ENCODE results near the gene SLC25A26. TPM values are rescaled to one million over a fixed set of nuclear protein-coding genes. Genes with fewer than 3 reads are reported as not detected.
A peak's percentile ranks its signal among the peaks of the same experiment; 100 is the strongest.

Gene SLC25A26
- total RNA-seq, 1 donor from 2014 or later = 39.0 TPM

- no peak for FAIRE-seq
- no peak for TF ChIP-seq CTCF (IDR thresholded peaks at IDR 0.05; ENCODE audit: insufficient read depth, low read length, severe bottlenecking)
- H3K36me3 ChIP-seq (ENCODE audit: control insufficient read depth, insufficient read depth, low read length) = no peaks in the 10 kb centered on the region
- no peaks in the 10 kb centered on the region for H3K27me3 ChIP-seq (ENCODE audit: control insufficient read depth, insufficient read depth, low read length)
- DNase-seq (ENCODE audit: low read depth) = no peak
- H3K4me3 ChIP-seq (ENCODE audit: low read depth, low read length) = no peak overlapping the region
Measured at GRCh38 chr3:66335671-66336070, 114.9 kb downstream of the SLC25A26 start.

- Histone ChIP-seq H3K27me3 (ENCODE audit: control insufficient read depth, insufficient read depth, low read length) (no peaks in the 10 kb centered on the region), H3K4me3 (ENCODE audit: low read depth, low read length) (no peak overlapping the region), H3K36me3 (ENCODE audit: control insufficient read depth, insufficient read depth, low read length) (no peaks in the 10 kb centered on the region)
- DNase-seq (ENCODE audit: low read depth) (peak; percentile 1), FAIRE-seq (no peak)
- no peak for TF ChIP-seq CTCF (IDR thresholded peaks at IDR 0.05; ENCODE audit: insufficient read depth, low read length, severe bottlenecking)
Measured at GRCh38 chr3:66336333-66336766, 115.5 kb downstream of the SLC25A26 start.

GRCh38 chr3:66338927-66339326 lies 118.1 kb downstream of the SLC25A26 start:
- H3K4me3 ChIP-seq (ENCODE audit: low read depth, low read length) = no peak overlapping the region
- H3K27me3 ChIP-seq (ENCODE audit: control insufficient read depth, insufficient read depth, low read length) = no peaks in the 10 kb centered on the region
- DNase-seq (ENCODE audit: low read depth) (peak; percentile 46), FAIRE-seq (no peak)
- no peak for TF ChIP-seq CTCF (IDR thresholded peaks at IDR 0.05; ENCODE audit: insufficient read depth, low read length, severe bottlenecking)
- no peaks in the 10 kb centered on the region for H3K36me3 ChIP-seq (ENCODE audit: control insufficient read depth, insufficient read depth, low read length)

GRCh38 chr3:66342717-66343356 lies 122.0 kb downstream of the SLC25A26 start:
- Histone ChIP-seq H3K27me3 (ENCODE audit: control insufficient read depth, insufficient read depth, low read length) (no peaks in the 10 kb centered on the region), H3K36me3 (ENCODE audit: control insufficient read depth, insufficient read depth, low read length) (peaks cover 1% of the 10 kb centered on the region), H3K4me3 (ENCODE audit: low read depth, low read length) (no peak overlapping the region)
- no peak for TF ChIP-seq CTCF (IDR thresholded peaks at IDR 0.05; ENCODE audit: insufficient read depth, low read length, severe bottlenecking)
- DNase-seq (ENCODE audit: low read depth) = no peak
- no peak for FAIRE-seq

- DNase-seq (ENCODE audit: low read depth) (no peak), FAIRE-seq (no peak)
- Histone ChIP-seq H3K4me3 (ENCODE audit: low read depth, low read length) (no peak overlapping the region), H3K27me3 (ENCODE audit: control insufficient read depth, insufficient read depth, low read length) (no peaks in the 10 kb centered on the region), H3K36me3 (ENCODE audit: control insufficient read depth, insufficient read depth, low read length) (peaks cover 2% of the 10 kb centered on the region)
- no peak for TF ChIP-seq CTCF (IDR thresholded peaks at IDR 0.05; ENCODE audit: insufficient read depth, low read length, severe bottlenecking)
Measured at GRCh38 chr3:66344391-66344811, 123.6 kb downstream of the SLC25A26 start.

Measured in bronchial epithelial cell (primary cell).